ENCODE results near the gene CSNK1E.

Gene CSNK1E

GRCh38 chr22:38272373-38273134 is 44.7 kb downstream of the CSNK1E start, which contains the start of gene TMEM184B:
TSS of gene TMEM184B (minus strand) at chr22:38273010. CDS start at chr22:38247961, 25,049 bp downstream.
- DNase-seq: peak; percentile 87

GRCh38 chr22:38271927-38272372 is 45.3 kb downstream of the CSNK1E start:
- DNase-seq: no peak

- no peak for DNase-seq
Observed at GRCh38 chr22:38271101-38271500, 46.1 kb downstream of the CSNK1E start.

GRCh38 chr22:38270091-38270992 is 46.9 kb downstream of the CSNK1E start:
- DNase-seq: peak; percentile 71

GRCh38 chr22:38269466-38269865 is 47.8 kb downstream of the CSNK1E start:
- DNase-seq: no peak

GRCh38 chr22:38267086-38267485 is 50.1 kb downstream of the CSNK1E start:
- no peak for DNase-seq

- no peak for DNase-seq
Observed at GRCh38 chr22:38266120-38266519, 51.1 kb downstream of the CSNK1E start.

- no peak for DNase-seq
Observed at GRCh38 chr22:38264322-38264843, 52.9 kb downstream of the CSNK1E start.

GRCh38 chr22:38262051-38262795 is 55.0 kb downstream of the CSNK1E start:
- DNase-seq: peak; percentile 70

- peak; percentile 55 for DNase-seq
Observed at GRCh38 chr22:38260761-38261681, 56.2 kb downstream of the CSNK1E start.

- no peak for DNase-seq
Observed at GRCh38 chr22:38259370-38259769, 57.9 kb downstream of the CSNK1E start.

GRCh38 chr22:38258895-38259294 is 58.3 kb downstream of the CSNK1E start:
- DNase-seq: no peak

- DNase-seq: no peak
Observed at GRCh38 chr22:38257650-38258250, 59.5 kb downstream of the CSNK1E start.

GRCh38 chr22:38257181-38257580 is 60.1 kb downstream of the CSNK1E start:
- DNase-seq: no peak

GRCh38 chr22:38255697-38256096 is 61.5 kb downstream of the CSNK1E start:
- no peak for DNase-seq

GRCh38 chr22:38251341-38251692 is 65.9 kb downstream of the CSNK1E start:
- no peak for DNase-seq

GRCh38 chr22:38250643-38251340 is 66.4 kb downstream of the CSNK1E start:
- no peak for DNase-seq

GRCh38 chr22:38249803-38250642 is 67.2 kb downstream of the CSNK1E start:
- DNase-seq: no peak

- DNase-seq: no peak
Observed at GRCh38 chr22:38249301-38249700, 67.9 kb downstream of the CSNK1E start.

- DNase-seq: no peak
Observed at GRCh38 chr22:38248280-38248679, 69.0 kb downstream of the CSNK1E start.

Measured in midbrain (tissue), 1 donor.